Nephron (organoid): ENCODE measurements around the gene S1PR2.

ENCODE experiments used
- H3K27ac Mint-ChIP-seq, 3 experiments: 2 replicates each; pipeline ENCODE4 v1.8.0; 2020; ENCODE audit warnings: mixed read lengths in 3 of 3, mild to moderate bottlenecking in 2 of 3, moderate library complexity in 1 of 3
- H3K27me3 Mint-ChIP-seq: 2 replicates; pipeline ENCODE4 v1.8.0; 2021; ENCODE audit warnings: low read depth, mild to moderate bottlenecking, moderate library complexity, mixed read lengths
- H3K36me3 Mint-ChIP-seq: 2 replicates; pipeline ENCODE4 v1.8.0; 2020; ENCODE audit warnings: low read depth, mixed read lengths
- H3K4me1 Mint-ChIP-seq: 2 replicates; pipeline ENCODE4 v1.8.0; 2020; ENCODE audit warnings: mixed read lengths
- H3K4me3 Mint-ChIP-seq, 3 experiments: 2 replicates each; pipeline ENCODE4 v1.8.0; 2020; ENCODE audit warnings: mild to moderate bottlenecking in 3 of 3, mixed read lengths in 3 of 3, moderate library complexity in 2 of 3
- H3K9me3 Mint-ChIP-seq: 2 replicates; pipeline ENCODE4 v1.8.0; 2020; ENCODE audit warnings: mixed read lengths
- TF ChIP-seq, protein P1 (sequence below), 3 experiments: fragments of 200-600 bp; sonication (generic); IDR thresholded peaks; one replicate each; pipeline ENCODE4 v1.5.0; 2021; ENCODE audit warnings: antibody characterized with exemption in 3 of 3; ENCODE audit not compliant: unreplicated experiment in 3 of 3

Gene S1PR2

DNA sequence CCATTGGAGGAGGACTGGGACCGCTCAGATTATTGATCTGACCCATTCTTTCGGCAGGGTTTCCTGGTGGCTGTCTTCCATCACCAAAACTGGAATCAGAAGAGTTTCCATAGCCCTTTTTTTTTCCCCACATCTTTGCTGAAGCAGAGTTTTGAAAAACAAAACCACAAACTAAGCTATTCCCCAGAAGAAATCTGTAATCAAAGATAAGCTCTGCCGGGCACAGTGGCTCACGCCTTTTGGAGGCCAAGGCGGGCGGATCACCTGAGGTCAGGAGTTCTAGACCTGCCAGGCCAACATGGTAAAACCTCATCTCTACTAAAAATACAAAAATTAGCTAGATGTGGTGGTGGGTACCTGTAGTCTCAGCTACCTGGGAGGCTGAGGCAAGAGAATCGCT is 35.6 kb upstream of the S1PR2 start:
- TF ChIP-seq, protein P1, sequence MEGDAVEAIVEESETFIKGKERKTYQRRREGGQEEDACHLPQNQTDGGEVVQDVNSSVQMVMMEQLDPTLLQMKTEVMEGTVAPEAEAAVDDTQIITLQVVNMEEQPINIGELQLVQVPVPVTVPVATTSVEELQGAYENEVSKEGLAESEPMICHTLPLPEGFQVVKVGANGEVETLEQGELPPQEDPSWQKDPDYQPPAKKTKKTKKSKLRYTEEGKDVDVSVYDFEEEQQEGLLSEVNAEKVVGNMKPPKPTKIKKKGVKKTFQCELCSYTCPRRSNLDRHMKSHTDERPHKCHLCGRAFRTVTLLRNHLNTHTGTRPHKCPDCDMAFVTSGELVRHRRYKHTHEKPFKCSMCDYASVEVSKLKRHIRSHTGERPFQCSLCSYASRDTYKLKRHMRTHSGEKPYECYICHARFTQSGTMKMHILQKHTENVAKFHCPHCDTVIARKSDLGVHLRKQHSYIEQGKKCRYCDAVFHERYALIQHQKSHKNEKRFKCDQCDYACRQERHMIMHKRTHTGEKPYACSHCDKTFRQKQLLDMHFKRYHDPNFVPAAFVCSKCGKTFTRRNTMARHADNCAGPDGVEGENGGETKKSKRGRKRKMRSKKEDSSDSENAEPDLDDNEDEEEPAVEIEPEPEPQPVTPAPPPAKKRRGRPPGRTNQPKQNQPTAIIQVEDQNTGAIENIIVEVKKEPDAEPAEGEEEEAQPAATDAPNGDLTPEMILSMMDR (IDR thresholded peaks at IDR 0.05; ENCODE audit: unreplicated experiment in 3 of 3): no peak
- Mint-ChIP-seq H3K4me3 (no peak overlapping the region), H3K27me3 (peaks cover 42% of the 10 kb centered on the region), H3K9me3 (no peaks in the 10 kb centered on the region), H3K27ac (no peak overlapping the region), H3K4me1 (no peaks in the 10 kb centered on the region), H3K36me3 (no peaks in the 10 kb centered on the region)

DNA sequence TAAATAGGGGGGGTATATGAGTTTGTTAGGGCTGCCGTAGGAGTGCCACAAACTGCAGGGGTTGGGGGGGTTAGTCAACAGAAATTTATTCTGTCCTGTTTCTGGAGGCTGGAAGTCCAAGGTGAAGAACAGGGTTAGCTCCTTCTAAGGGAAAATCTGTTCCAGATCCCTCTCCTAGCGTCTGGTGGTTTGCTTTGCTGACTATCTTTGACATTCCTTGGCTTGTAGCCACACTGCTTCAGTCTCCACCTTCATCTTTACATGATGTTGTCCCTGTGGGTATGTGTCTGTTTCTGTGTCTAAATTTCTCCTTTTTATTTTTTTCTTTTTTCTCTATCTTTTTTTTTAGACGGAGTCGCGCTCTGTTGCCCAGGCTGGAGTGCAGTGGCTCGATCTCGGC is 31.6 kb upstream of the S1PR2 start:
- Mint-ChIP-seq H3K27me3 (peaks cover 2% of the 10 kb centered on the region), H3K9me3 (no peaks in the 10 kb centered on the region), H3K36me3 (peaks cover 6% of the 10 kb centered on the region)

DNA sequence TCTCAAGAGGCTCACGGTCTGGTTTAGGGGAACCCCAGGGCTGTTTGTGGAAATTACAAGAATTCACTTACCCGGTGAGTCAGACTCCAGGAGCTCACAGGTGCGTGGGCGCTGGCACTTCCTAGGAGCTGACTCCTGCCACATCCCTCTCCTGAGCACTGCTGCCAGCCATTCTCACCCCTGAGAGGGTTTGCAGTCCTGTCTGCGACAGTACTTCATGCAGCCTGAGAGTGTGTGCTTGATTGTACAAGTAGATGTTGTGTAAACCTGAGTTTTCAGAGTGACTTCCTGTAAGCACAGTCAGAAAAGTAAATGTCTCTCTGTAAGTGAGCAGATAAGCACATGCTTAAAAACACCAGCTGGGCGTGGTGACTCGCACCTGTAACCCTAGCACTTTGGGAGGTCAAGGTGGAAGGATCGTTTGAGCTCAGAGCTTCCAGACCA is 29.0 kb upstream of the S1PR2 start:
- no peak overlapping the region for H3K4me3 Mint-ChIP-seq
- no peaks in the 10 kb centered on the region for H3K4me1 Mint-ChIP-seq
- peaks cover 23% of the 10 kb centered on the region for H3K36me3 Mint-ChIP-seq
- H3K9me3 Mint-ChIP-seq: no peaks in the 10 kb centered on the region
- TF ChIP-seq, protein P1 (IDR thresholded peaks at IDR 0.05; ENCODE audit: unreplicated experiment in 3 of 3): no peak
- H3K27me3 Mint-ChIP-seq: no peaks in the 10 kb centered on the region
- no peak overlapping the region for H3K27ac Mint-ChIP-seq

More for the DNA sequence above, 31.6 kb upstream of the S1PR2 start:
- no peaks in the 10 kb centered on the region for H3K4me1 Mint-ChIP-seq
- H3K4me3 Mint-ChIP-seq: no peak overlapping the region
- no peak overlapping the region for H3K27ac Mint-ChIP-seq
- TF ChIP-seq, protein P1 (IDR thresholded peaks at IDR 0.05; ENCODE audit: unreplicated experiment in 3 of 3): no peak

DNA sequence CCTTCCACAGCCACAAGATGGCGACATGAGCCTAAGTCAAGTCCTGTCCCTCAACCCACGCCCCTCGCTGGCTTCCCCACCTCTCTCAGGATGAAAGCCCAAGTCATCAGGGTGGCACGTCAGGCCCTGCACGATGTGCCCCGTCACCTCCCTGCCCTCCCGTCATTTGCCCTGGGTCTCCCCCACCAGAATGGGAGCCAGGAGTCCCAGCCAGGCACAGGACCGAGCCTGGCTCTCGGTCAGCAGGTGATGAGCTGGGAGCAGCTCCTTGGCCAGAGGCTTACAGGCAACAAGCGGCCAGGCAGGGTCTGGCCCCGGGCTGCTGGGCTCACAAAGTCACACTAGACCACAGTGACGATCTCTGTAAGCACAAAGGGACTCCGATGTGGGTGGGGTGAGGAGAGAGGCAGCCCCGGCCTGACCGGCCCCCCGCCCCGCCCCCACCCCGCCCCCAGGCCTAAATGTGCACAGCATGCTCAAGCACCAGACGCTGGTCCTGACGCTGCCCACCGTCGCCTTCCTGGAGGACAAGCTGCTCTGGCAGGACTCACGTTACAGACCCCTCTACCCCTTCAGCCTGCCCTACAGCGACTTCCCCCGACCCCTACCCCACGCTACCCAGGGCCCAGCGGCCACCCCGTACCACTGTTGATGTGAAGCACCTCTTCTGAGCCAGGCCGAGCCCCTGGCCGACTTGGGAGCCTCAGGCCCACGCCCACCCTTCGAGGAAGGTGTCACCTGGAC is 28.2 kb upstream of the S1PR2 start:
- H3K9me3 Mint-ChIP-seq: no peaks in the 10 kb centered on the region
- TF ChIP-seq, protein P1 (IDR thresholded peaks at IDR 0.05; ENCODE audit: unreplicated experiment in 3 of 3): peak; percentile 65 to 70 (median 67)
- H3K4me3 Mint-ChIP-seq: no peak overlapping the region
- no peak overlapping the region for H3K27ac Mint-ChIP-seq
- H3K4me1 Mint-ChIP-seq: no peaks in the 10 kb centered on the region
- H3K36me3 Mint-ChIP-seq: peaks cover 29% of the 10 kb centered on the region
- no peaks in the 10 kb centered on the region for H3K27me3 Mint-ChIP-seq

DNA sequence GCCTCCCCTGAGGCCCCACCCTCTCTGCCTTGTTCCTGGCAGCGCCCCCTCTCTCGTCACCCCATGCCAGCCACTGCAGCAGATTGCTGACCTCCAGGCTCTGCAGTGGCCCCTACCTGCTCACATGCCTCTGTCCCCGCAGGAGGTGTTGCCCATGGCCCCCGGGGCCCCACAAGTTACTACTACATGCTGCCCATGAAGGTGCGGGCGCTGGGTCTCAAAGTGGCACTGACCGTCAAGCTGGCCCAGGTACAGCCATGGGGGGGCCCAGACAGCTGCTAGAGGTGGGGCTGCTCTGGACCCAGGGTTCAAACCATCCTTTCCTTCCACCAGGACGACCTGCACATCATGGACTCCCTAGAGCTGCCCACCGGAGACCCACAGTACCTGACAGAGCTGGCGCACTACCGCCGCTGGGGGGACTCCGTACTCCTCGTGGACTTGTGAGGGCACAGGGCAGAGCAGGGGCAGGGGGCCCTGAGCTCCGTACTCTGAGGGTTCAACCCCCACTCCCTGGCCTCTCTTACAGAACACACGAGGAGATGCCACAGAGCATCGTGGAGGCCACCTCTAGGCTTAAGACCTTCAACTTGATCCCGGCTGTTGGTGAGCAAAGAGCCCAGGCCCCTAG is 27.1 kb upstream of the S1PR2 start:
- no peak overlapping the region for H3K27ac Mint-ChIP-seq
- H3K27me3 Mint-ChIP-seq: no peaks in the 10 kb centered on the region
- H3K36me3 Mint-ChIP-seq: peaks cover 37% of the 10 kb centered on the region
- H3K9me3 Mint-ChIP-seq: no peaks in the 10 kb centered on the region
- TF ChIP-seq, protein P1 (IDR thresholded peaks at IDR 0.05; ENCODE audit: unreplicated experiment in 3 of 3): no peak
- no peak overlapping the region for H3K4me3 Mint-ChIP-seq
- H3K4me1 Mint-ChIP-seq: no peaks in the 10 kb centered on the region
